ENCODE data around the gene KDELR1.

GRCh38 chr19:48415395-48415794 lies 24.0 kb upstream of the KDELR1 start:
- TF ChIP-seq CTCF (IDR thresholded peaks at IDR 0.05) = no peak
- TF ChIP-seq SIN3A (IDR thresholded peaks at IDR 0.05; ENCODE audit: borderline replicate concordance, insufficient read depth, low read depth, low read length) = no peak
- no peak for TF ChIP-seq REST (IDR thresholded peaks at IDR 0.05; ENCODE audit: insufficient read depth in 1 of 2, low read depth in 2 of 2, low read length in 1 of 2)
- TF ChIP-seq POLR2AphosphoS5 (IDR thresholded peaks at IDR 0.05; ENCODE audit: low read depth, low read length) = no peak

All from Panc1 (cell line).